ENCODE results near the gene SLC37A1. TPM values are rescaled to one million over a fixed set of nuclear protein-coding genes. Genes with fewer than 3 reads are reported as not detected.

Gene SLC37A1
- total RNA-seq, 1 donor from 2014 or later, result 29.3 TPM

GRCh38 chr21:42590431-42591131 lies 76.9 kb downstream of the SLC37A1 start:
- H3K4me3 ChIP-seq (ENCODE audit: low read depth, low read length), result no peak overlapping the region
- no peak for DNase-seq (ENCODE audit: low read depth)
- TF ChIP-seq CTCF (IDR thresholded peaks at IDR 0.05; ENCODE audit: insufficient read depth, low read length, poor library complexity, severe bottlenecking), result no peak
- H3K27me3 ChIP-seq (ENCODE audit: control insufficient read depth, insufficient read depth, low read length), result peaks cover 14% of the 10 kb centered on the region
- no peaks in the 10 kb centered on the region for H3K36me3 ChIP-seq (ENCODE audit: control insufficient read depth, insufficient read depth, low read length)

- no peak for TF ChIP-seq CTCF (IDR thresholded peaks at IDR 0.05; ENCODE audit: insufficient read depth, low read length, poor library complexity, severe bottlenecking)
Measured at GRCh38 chr21:42591170-42591869, 77.7 kb downstream of the SLC37A1 start.

GRCh38 chr21:42592156-42592820 lies 78.6 kb downstream of the SLC37A1 start:
- Histone ChIP-seq H3K36me3 (ENCODE audit: control insufficient read depth, insufficient read depth, low read length) (no peaks in the 10 kb centered on the region), H3K27me3 (ENCODE audit: control insufficient read depth, insufficient read depth, low read length) (peaks cover 16% of the 10 kb centered on the region)

More at GRCh38 chr21:42591170-42591869, 77.7 kb downstream of the SLC37A1 start:
- DNase-seq (ENCODE audit: low read depth), result no peak
- peaks cover 14% of the 10 kb centered on the region for H3K27me3 ChIP-seq (ENCODE audit: control insufficient read depth, insufficient read depth, low read length)
- H3K36me3 ChIP-seq (ENCODE audit: control insufficient read depth, insufficient read depth, low read length), result no peaks in the 10 kb centered on the region
- no peak overlapping the region for H3K4me3 ChIP-seq (ENCODE audit: low read depth, low read length)

GRCh38 chr21:42593007-42593814 lies 79.6 kb downstream of the SLC37A1 start:
- peak; percentile 89 for TF ChIP-seq CTCF (IDR thresholded peaks at IDR 0.05; ENCODE audit: insufficient read depth, low read length, poor library complexity, severe bottlenecking)
- H3K4me3 ChIP-seq (ENCODE audit: low read depth, low read length), result no peak overlapping the region
- H3K36me3 ChIP-seq (ENCODE audit: control insufficient read depth, insufficient read depth, low read length), result no peaks in the 10 kb centered on the region
- peaks cover 16% of the 10 kb centered on the region for H3K27me3 ChIP-seq (ENCODE audit: control insufficient read depth, insufficient read depth, low read length)
- DNase-seq (ENCODE audit: low read depth), result no peak

More at GRCh38 chr21:42592156-42592820, 78.6 kb downstream of the SLC37A1 start:
- DNase-seq (ENCODE audit: low read depth), result no peak
- TF ChIP-seq CTCF (IDR thresholded peaks at IDR 0.05; ENCODE audit: insufficient read depth, low read length, poor library complexity, severe bottlenecking), result no peak
- H3K4me3 ChIP-seq (ENCODE audit: low read depth, low read length), result no peak overlapping the region

GRCh38 chr21:42594616-42595282 lies 81.1 kb downstream of the SLC37A1 start:
- H3K27me3 ChIP-seq (ENCODE audit: control insufficient read depth, insufficient read depth, low read length), result peaks cover 17% of the 10 kb centered on the region
- no peak for TF ChIP-seq CTCF (IDR thresholded peaks at IDR 0.05; ENCODE audit: insufficient read depth, low read length, poor library complexity, severe bottlenecking)
- no peak overlapping the region for H3K4me3 ChIP-seq (ENCODE audit: low read depth, low read length)
- no peak for DNase-seq (ENCODE audit: low read depth)
- no peaks in the 10 kb centered on the region for H3K36me3 ChIP-seq (ENCODE audit: control insufficient read depth, insufficient read depth, low read length)

All from kidney epithelial cell (primary cell).